HG03439 (cell line): ENCODE measurements around the gene FBXL13.
"Not testable (repeated sequence)": the region's sequence is repeated elsewhere in the genome, so short reads cannot be mapped to it uniquely, and the experiment has no call there.

Experiments
- ATAC-seq: cut with Tn5 transposase; IDR thresholded peaks from one replicate; pipeline ENCODE4 v1.9.1; 2021; ENCODE audit warnings: mild to moderate bottlenecking, moderate library complexity; ENCODE audit not compliant: unreplicated experiment

FBXL13 gene

DNA sequence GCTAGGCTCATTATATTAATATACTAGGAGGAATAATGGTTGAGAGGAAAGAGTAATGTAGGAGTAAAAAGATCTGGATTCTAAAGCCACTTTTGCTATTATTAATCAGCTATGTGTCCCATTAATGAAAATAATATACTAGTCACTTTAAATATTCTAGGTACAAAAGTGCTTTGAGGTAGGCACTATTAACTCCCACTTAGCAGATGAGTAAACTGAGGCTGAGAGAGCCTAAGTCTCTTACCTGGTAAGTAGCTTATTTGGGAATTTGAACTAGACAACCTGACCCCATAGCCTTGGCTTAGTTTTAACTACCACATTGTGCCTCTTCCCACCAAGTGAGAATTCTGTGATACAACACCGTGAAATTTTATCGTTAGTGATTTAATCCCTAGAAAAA is 6.3 kb upstream of the FBXL13 start:
- no peak for ATAC-seq

DNA sequence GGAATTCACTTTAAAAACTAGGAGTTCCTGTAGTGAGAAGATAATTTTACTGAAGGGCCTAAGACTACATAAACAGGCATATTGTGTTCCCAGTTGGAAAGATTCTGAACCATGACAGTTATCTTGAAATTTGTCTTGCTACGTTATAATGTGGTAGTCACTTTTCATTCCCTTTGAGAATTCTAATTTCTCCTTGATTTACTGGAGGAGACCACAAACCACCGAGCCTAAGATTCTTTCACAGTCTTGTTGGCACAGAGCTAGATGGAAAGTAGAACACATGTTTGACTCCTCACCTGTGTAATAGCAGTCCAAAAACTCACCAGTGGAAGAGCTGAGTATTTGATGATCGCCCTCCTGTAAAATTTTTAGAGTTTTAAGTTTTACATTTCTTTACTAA is 5.2 kb upstream of the FBXL13 start:
- ATAC-seq, result no peak

DNA sequence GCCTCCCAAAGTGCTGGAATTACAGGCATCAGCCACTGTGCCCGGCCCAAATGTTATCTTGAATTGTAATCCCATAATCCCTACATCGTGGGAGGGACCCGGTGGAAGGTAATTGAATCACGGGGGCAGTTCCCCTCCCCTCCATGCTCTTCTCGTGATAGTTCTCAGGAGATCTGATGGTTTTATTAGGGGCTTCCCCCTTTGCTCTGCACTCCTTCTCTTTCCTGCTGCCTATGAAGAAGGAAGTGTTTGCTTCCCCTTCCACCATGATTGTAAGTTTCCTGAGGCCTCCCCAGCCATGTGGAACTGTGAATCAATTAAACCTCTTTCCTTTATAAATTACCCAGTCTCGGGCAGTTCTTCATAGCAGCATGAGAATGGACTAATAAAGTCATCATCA is 3.6 kb upstream of the FBXL13 start:
- not testable (repeated sequence) for ATAC-seq

DNA sequence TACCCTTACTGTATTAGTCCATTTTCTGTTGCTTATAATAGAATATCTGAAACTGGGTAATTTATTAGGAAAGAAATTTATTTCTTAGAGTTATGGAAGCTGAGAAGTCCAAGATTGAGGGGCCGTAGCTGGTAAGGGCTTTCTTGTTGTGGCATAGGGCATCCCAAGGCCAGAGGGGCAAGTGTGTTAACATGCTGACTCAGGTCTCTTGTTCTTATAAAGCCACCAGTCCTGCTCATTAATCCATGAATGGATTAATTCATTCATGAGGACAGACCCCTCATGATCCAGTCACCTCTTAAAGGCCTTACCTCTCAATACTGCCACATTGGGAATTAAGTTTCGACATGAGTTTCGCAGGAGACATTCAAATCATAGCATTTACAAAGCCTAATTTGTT is 2.7 kb upstream of the FBXL13 start:
- ATAC-seq, result no peak

DNA sequence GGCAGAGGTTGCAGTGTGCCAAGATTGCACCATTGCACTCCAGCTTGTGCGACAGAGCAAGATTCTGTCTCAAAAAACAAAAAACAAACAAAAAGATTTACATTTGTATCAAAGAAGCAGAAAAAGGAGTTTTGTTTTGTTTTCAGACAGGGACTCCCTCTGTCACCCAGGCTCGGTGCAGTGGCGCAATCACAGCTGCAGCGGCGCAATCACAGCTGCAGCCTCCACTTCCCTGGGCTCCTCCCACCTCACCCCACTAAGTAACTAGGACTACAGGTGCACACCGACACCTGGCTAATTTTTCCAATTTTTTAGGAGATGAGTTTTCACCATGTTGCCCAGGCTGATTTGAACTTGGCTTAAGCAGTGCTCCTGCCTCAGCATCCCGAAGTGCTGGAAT is 2.2 kb upstream of the FBXL13 start:
- ATAC-seq, result no peak

DNA sequence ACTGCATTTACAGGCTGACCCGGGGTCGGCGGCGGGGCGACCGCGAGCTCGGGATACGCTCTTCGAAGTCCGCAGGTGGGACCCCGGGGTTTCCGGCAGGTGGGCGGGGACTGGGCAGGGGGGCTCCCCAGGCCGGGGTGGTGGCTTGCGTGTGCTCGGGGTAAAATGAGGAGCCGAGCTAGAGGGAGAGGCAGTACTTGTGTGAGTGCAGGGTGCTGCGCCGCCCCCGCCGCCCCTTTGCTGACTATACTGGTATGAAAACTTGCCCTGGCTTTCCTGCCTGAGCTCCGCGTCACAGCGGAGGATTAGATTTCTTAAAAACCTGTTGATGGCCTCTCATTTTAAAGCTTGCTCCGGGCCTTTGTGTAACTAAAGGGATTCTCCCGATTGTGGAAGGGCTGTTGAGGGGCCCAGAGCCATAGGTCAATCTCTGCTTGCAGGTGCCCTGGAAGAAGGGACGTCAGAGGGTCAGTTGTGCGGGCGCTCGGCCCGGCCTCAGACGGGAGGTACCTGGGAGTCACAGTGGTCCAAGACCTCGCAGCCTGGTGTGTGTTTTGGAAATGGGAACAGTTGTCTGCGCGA is 832 bp upstream of the FBXL13 start:
- ATAC-seq, result peak; percentile 55

DNA sequence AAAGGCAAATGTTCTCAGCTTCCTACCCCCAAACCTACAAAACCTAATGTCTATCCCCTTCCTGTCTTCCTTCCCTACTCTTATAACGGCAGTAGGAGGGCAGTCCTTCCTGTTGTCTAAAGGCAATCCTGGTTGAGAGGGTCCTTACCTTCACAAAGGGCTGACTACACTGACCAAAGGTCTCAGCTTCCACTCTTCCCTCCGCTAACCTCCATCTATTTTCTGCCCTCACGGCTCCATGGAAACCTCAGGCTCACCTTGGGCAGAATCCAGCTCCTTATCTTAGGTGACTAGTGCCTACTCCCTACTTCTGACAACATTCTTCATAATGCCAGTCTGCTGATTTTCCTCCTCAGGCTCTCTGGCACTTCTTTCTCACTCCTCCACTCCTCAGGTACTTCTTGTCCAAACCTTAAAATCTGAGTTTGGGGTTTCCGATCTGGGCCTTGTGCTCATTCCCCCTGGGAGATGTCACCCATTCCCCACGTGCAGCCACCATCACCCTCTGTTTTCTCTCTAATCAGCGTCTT is 542 bp downstream of the FBXL13 start:
- ATAC-seq, result no peak

DNA sequence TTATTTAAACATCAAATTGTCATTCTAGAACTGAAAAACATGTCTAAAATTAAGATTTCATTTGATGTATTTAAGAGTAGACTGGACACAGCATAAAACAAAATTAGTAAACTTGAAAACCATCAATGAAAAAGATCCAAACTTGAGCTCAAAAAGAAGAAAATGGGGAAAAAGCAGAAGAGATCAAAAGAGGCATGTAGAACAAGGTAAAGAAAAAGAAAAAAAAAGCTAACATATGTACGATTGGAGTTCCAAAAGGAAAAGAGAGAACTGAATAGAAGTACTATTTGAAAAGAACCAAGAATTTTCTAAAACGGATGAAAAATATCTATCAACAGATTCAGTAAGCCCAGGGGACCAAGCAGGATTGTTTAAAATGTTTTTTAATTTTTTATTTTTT is 3.6 kb downstream of the FBXL13 start:
- ATAC-seq, result no peak

DNA sequence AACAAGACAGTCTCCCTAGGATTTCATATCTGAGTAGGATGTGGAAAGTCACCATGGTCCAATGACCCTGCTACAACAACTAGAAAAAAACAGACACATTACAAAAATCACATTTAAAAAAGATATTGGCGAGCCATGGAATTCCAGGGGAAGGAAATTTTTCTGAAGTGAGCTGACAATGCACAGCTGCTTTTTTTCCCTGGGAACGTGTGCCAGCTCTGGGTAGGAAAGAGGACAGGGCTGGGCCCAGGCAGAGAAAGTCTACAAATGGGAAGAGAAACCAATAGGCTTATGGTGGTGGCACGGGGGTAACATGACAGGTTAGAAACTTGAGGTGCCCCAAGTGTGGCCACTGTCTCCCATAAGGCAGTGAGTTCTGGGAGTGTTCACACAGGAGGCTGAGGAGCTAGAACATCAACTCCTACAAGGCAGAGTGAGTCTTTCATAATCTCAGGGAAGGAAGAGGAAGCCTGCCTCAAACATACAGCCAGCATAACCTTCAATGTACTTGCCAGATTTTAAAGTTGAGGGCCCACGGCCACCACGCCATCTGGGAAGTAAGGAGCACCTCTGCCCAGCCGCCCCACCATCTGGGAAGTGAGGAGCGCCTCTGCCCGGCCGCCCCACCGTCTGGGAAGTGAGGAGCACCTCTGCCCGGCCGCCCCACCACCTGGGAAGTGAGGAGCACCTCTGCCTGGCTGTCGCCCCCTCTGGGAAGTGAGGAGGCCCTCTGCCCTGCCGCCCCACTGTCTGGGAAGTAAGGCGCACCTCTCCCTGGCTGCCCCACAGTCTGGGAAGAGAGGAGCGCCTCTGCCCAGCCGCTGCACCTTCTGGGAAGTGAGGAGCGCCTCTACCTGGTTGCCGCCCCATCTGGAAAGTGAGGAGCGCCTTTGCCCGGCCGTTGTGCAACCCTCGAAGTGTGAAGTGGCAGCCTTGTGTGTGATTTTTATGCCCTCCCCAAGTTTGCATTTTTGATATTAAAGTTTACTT is 5.9 kb downstream of the FBXL13 start:
- no peak for ATAC-seq

DNA sequence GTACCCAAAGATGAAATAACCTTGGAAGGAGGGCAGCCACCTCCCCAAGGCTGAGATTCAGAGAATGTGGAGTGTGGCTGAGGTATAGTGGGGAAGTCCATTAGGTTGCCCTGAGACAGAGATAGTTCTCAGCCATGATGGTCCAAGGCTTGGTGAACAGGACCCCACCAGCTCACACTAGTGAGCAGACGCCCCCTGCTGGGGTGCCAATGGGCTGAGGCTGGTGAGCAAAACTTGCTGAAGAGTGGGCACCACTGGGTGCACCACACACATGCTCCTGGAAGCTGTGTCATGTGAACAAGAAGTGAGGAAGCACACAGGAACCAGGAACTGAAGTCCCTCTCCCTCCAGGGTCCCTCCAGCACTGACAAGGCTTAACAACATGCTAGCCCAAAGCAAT is 8.9 kb downstream of the FBXL13 start:
- no peak for ATAC-seq

DNA sequence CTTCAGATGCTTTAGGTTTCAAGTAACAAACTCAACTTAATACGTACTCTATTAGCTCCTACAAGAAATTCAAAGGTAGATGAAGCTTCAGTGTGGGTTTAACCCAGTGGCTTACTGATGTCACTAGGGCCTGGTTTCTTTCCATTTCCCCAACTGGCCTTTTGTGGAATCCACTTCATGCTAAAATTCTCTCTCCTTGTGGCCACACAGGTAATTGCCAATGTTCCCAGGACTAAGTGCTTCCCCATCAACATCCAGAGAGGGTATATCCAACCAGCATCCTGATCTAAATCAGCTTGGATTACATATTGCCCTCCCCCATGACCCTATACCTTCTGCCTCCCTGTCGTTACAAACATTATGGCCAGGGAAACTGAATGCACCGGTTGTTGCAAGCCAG is 10.7 kb downstream of the FBXL13 start:
- ATAC-seq, result no peak

DNA sequence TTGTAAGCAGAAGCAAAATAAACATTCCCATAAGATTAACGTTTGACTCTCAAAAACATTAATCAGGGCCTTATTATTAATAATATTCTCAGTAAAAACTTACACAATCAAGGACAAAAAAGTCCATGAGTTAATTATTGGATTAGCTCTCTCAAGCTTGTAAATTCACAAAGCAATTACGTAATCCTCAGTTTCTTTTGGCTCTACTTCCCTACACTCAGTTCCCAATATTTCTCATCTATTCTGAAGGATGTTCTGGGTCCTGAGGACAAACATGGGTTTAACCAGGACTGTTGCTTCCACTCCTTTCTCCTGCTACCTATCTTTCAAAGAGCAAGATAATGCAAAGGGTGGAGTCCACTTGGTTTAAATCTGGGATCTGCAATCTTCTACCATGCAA is 15.1 kb downstream of the FBXL13 start:
- ATAC-seq, result no peak

DNA sequence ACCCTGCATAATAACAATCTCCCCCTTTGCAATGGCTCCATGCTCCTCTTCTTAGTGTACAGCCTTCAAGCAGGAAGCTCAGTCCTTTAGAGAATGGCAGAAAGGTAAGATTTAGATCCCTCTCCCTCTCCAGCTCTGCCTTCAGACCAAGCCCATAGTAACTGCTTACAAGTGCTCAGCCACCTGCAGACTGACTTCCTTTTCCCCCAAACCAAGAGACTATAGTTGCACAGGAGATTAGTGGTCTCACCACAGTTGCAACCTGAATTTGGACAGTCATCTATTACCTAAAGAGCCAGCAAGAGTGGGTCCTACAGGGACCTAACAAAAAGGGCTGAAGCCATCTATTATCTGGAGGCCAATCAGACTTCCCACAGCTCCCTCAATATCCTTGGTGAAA is 16.5 kb downstream of the FBXL13 start:
- ATAC-seq, result no peak

DNA sequence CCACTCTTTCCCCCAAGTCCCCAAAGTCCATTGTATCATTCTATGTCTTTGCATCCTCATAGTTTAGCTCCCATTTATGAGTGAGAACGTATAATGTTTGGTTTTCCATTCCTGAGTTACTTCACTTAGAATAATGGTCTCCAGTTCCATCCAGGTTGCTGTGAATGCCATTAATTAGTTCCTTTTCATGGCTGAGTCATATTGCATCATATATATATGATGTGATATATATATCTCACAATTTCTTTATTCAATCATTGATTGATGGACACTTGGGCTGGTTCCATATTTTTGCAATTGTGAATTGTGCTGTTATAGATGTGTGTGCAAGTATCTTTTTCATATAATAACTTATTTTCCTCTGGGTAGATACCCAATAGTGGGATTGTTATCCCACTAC is 18.6 kb downstream of the FBXL13 start:
- ATAC-seq, result not testable (repeated sequence)

DNA sequence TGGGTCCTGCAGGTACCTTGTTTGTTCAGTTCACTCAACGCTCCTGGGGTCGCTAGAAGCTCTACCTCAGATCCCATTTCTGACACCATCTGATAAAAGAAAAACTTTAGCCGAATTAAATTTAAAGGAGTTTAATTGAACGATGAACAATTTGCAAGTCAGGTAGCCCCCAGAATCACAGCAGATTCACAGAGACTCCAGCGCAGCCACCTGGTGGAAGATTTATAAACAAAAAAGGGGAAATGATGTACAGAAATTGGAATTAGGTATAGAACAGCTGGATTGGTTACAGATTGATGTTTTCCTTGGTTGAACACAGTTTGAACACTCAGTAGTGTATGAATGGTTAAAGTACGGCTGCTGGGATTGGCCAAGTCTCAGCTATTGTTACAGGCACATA is 23.1 kb downstream of the FBXL13 start:
- ATAC-seq, result no peak

DNA sequence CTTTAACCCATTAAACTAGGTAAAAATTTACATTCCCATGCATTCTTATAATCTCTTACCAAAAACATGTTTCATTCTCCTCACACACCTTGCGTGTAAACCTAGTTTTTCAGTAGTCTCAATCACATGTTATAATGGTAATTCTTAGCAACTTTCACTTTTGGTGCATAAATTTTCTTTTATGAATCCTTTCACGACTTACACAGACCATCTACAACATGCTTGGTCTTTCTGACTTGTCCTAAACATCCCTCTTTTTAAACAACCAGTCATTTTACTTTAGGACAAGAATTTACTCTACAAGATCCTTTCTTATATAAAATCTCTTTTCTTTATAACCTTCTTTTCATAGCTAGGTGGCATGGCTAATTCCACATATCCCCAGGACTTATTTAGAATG is 25.8 kb downstream of the FBXL13 start:
- no peak for ATAC-seq

DNA sequence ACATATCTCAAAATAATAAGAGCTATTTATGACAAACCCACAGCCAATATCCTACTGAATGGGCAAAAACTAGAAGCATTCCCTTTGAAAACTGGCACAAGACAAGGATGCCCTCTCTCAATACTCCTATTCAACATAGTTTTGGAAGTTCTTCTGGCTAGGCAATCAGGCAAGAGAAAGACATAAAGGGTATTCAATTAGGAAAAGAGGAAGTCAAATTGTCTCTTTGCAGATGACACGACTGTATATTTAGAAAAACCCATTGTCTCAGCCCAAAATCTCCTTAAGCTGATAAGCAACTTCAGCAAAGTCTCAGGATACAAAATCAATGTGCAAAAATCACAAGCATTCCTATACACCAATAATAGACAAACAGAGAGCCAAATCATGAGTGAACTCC is 32.8 kb downstream of the FBXL13 start:
- ATAC-seq, result not testable (repeated sequence)

DNA sequence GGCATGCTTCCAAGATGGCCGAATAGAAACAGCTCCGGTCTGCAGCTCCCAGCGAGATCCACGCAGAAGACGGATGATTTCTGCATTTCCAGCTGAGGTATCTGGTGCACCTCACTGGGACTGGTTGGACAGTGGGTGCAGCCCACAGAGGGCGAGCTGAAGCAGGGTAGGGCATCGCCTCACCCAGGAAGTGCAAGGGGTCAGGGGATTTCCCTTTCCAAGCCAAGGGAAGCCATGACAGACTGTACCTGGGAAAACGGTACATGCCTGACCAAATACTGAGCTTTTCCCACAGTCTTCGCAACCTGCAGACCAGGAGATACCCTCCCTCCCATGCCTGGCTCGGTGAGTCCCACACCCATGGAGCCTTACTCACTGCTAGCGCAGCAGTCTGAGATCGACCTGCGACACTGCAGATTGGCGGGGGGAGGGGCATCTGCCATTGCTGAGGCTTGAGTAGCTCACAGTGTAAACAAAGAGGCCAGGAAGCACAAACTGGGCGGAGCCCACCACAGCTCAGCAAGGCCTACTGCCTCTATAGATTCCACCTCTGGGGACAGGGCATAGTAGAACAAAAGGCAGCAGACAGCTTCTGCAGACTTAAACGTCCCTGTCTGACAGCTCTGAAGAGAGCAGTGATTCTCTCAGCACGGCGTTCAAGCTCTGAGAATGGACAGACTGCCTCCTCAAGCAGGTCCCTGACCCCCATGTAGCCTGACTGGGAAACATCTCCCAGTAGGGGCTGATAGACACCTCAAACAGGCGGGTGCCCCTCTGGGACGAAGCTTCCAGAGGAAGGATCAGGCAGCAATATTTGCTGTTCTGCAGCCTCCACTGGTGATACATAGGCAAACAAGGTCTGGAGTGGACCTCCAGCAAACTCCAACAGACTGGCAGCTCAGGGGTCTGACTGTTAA is 36.5 kb downstream of the FBXL13 start:
- not testable (repeated sequence) for ATAC-seq

DNA sequence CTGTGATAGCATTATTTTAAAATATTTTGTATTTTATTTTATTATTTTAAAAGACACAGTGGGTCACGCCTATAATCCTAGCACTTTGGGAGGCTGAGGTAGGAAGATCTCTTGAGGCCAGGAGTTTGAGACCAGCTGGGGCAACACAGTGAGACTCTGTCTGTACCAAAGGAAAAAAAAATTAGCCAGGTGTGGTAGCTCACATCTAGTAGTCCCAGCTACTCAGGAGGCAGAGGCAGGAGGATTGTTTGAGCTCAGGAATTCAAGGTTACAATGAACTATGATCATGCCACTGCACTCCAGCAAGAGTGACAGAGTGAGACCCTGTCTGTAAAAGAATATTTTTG is 37.1 kb downstream of the FBXL13 start:
- no peak for ATAC-seq

DNA sequence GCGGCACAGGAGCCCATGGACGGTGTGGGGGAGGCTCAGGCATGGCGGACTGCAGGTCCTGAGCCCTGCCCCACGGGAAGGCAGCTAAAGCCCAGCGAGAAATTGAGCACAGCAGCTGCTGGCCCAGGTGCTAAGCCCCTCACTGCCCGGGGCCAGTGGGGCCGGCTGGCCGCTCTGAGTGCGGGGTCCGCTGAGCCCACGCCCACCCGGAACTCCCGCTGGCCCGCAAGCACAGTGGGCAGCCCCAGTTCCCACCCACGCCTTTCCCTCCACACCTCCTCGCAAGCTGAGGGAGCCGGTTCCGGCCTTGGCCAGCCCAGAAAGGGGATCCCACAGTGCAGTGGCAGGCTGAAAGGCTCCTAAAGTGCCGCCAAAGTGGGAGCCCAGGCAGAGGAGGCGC is 40.3 kb downstream of the FBXL13 start:
- not testable (repeated sequence) for ATAC-seq

DNA sequence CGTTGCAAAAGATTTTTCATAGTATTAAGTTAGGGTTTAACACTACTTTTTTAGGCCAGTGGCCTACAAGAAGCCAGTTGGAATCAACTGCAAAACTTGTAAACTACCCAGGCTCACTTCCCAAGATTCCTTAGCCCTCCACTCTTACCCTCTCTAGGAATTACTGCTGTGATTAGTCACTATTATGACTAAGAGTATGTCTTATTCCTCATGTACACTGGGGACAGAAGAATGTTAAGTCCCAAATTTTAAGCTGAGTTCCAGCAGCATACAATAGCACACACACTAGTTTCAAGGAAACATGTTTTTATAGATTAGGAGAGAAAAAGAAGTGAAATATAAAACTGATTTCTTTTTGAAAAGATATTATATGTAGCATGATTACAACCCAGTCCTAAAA is 42.8 kb downstream of the FBXL13 start:
- ATAC-seq, result no peak
